ENCODE results near the gene PRKAG3. TPM values are rescaled to one million over a fixed set of nuclear protein-coding genes. Genes with fewer than 3 reads are reported as not detected.
A peak's percentile ranks its signal among the peaks of the same experiment; 100 is the strongest.

Gene PRKAG3
- total RNA-seq, 3 donors from 2014 or later, result not detected

GRCh38 chr2:218860950-218861381, 29.4 kb upstream of the PRKAG3 start:
- intact Hi-C loops (cut with DNase I, micrococcal nuclease), result no loop called here
- no peak for TF ChIP-seq CTCF (IDR thresholded peaks at IDR 0.05)
- peaks cover 15% of the 10 kb centered on the region for H3K4me1 ChIP-seq (ENCODE audit: low read depth)
- H3K36me3 ChIP-seq (ENCODE audit: low read depth), result no peaks in the 10 kb centered on the region
- no peaks in the 10 kb centered on the region for H3K9me3 ChIP-seq
- no peak overlapping the region for H3K4me3 ChIP-seq
- DNase-seq, result no peak
- peak; percentile 49 for ATAC-seq

DNA sequence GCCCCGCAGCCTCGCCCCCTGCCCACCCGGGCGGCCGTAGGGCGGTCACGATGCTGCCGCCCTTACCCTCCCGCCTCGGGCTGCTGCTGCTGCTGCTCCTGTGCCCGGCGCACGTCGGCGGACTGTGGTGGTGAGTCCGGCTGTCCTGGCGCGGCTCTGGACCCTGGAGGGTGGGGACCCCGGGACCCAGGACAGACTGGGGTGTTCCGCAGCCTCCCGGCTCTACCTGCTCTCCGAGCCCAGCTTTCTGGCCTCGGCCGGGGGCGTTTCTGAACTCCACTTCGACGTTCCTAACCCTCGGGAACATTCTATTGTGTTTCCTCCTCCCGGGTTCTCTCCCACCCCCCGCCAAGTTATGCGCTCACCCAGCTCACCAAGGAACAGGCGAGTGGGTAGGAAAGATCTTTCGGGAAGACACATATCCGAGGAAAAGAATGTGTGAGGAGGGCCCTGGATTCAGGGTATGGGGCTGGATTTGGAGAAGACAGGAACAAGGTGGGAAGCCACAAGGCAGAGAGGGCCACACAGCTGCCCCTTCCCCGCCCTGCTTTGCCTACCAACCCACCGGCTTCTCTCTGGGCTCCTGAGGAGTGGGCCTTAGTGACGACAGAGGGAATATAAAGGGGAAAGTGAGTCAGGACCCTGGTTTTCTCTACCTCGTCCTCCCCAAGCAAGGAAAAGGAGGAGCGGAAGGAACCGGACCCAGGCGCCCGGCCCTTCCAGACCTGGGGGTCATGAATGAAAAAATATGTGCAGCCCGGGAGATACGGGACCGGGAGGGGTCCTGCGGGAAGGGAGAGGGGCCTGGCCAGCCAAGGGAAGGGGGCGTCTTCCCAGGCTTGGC, 28.6 kb upstream of the PRKAG3 start:
- H3K4me3 ChIP-seq, result no peak overlapping the region
- no peaks in the 10 kb centered on the region for H3K36me3 ChIP-seq (ENCODE audit: low read depth)
- DNase-seq (no peak), ATAC-seq (no peak)
- H3K9me3 ChIP-seq, result no peaks in the 10 kb centered on the region
- no peak for TF ChIP-seq CTCF (IDR thresholded peaks at IDR 0.05)
- H3K4me1 ChIP-seq (ENCODE audit: low read depth), result peaks cover 15% of the 10 kb centered on the region
- intact Hi-C loops (cut with DNase I, micrococcal nuclease), result no loop called here

DNA sequence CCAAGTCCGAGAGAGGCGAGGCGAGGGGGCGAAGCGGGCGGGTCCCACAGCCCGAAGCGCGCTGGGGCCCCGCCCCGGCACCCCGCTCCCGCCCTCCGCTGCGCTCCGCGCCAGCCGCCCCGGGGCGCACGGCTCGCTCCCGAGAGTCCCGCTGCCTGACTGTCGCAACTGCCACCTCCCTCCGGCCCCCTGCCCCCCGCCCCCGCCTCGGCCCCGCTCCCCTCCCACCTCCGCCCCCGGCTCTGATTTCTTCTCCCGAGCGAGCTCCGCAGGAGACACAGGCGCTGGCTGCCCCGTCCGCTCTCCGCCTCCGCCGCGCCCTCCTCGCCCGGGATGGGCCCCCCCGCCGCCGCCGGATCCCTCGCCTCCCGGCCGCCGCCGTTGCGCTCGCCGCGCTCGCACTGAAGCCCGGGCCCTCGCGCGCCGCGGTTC, 28.0 kb upstream of the PRKAG3 start, which contains the start of gene WNT6:
Gene WNT6, plus strand, starts transcription at position 250 of the 432 bp plus-strand sequence. CDS start 233 bp downstream, outside the sequence.
- Histone ChIP-seq H3K4me3 (no peak within 1 kb of the TSS), H3K36me3 (ENCODE audit: low read depth) (no peaks in the 10 kb centered on the region), H3K9me3 (no peaks in the 10 kb centered on the region), H3K4me1 (ENCODE audit: low read depth) (peaks cover 15% of the 10 kb centered on the region)
- no peak for TF ChIP-seq CTCF (IDR thresholded peaks at IDR 0.05)
- ATAC-seq, result peak; percentile 23
- intact Hi-C loops (cut with DNase I, micrococcal nuclease), result no loop called here
- no peak for DNase-seq

DNA sequence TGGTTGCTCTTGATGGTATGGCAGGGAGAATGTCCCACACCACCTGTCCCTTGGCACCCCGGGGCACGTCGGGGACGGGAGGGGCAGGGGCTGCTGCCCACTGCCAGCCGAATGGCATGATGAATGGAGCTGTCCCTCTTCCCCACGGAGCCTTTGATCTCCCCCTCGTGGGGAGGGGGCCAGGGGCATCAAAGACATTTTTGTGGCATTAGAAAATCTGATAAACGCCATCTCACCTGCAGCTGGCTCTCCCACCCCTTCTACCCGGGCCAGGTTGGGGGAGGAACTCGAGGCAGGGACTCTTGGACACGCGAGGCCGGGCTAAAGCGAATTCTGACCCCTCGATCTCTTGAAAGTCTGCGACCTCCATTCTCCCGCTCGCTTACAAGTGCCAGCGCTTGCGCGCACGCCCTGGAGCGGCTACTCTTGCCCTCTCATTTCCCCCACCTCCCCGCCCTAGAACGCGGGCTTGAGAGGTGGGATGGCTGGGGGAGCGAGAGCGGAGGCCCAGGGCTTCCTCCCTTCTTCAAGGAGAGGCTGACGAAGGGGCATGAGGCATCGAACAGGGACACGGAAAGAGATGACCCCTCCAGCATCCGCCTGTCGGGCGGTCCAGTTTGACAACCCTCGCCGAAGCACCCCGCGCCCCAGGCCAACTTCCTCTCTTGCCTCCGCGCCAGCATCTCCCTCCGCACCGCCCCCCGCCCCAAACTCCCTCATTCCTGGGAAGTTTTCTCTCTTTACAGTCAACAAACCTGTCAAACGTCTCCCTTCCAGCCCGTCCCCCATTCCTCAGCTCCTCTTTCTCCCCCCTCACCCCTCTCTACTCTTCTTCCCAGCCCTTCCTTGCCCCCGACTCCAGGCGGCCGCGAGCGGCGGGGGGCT, 27.3 kb upstream of the PRKAG3 start:
- TF ChIP-seq CTCF (IDR thresholded peaks at IDR 0.05), result no peak
- intact Hi-C loops (cut with DNase I, micrococcal nuclease), result no loop called here
- Histone ChIP-seq H3K4me1 (ENCODE audit: low read depth) (peaks cover 15% of the 10 kb centered on the region), H3K36me3 (ENCODE audit: low read depth) (no peaks in the 10 kb centered on the region), H3K9me3 (no peaks in the 10 kb centered on the region), H3K4me3 (no peak overlapping the region)
- DNase-seq (no peak), ATAC-seq (no peak)

DNA sequence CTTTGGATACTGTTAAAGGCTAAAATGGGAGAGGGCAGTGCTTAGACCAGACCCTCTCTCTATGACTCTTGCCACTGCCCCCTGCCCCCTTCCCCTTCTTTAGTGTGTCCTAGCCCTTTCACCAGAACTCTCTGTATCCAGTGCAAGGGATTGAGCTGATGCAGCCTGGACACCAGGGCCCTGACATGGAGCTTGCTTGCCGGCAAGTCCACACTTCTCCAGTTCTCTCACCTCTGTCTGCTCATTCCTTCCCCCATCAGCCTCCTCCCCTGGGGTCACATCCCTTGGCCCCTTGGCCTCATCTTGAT, 26.5 kb upstream of the PRKAG3 start:
- H3K9me3 ChIP-seq, result no peaks in the 10 kb centered on the region
- peaks cover 15% of the 10 kb centered on the region for H3K4me1 ChIP-seq (ENCODE audit: low read depth)
- intact Hi-C loops (cut with DNase I, micrococcal nuclease), result no loop called here
- no peak for TF ChIP-seq CTCF (IDR thresholded peaks at IDR 0.05)
- H3K4me3 ChIP-seq, result no peak overlapping the region
- ATAC-seq, result no peak
- H3K36me3 ChIP-seq (ENCODE audit: low read depth), result no peaks in the 10 kb centered on the region
- DNase-seq, result no peak
